Mononuclear cell (primary cell): ENCODE measurements around the gene ADGRL2. TPM values are rescaled to one million over a fixed set of nuclear protein-coding genes. Genes with fewer than 3 reads are reported as not detected.
"Not testable (repeated sequence)": the region's sequence is repeated elsewhere in the genome, so short reads cannot be mapped to it uniquely, and the experiment has no call there.

Source experiments
- H3K27me3 ChIP-seq: 2 replicates; pipeline ENCODE4 v1.6.0; 2011; ENCODE audit warnings: low read length, control low read depth; ENCODE audit not compliant: insufficient read depth
- H3K4me1 ChIP-seq: 2 replicates; pipeline ENCODE4 v1.5.1; 2011; ENCODE audit warnings: mild to moderate bottlenecking, low read length, control low read depth; ENCODE audit not compliant: insufficient read depth
- H3K4me3 ChIP-seq: 2 replicates; pipeline ENCODE4 v1.5.1; 2011; ENCODE audit warnings: mild to moderate bottlenecking, low read length, moderate library complexity
- H3K9me3 ChIP-seq: 2 replicates; pipeline ENCODE4 v1.5.1; 2011; ENCODE audit warnings: low read depth, mild to moderate bottlenecking, control low read depth, low read length
- total RNA-seq: library from RNA; depleted of rRNA; stranded (reverse); fragments of >200 nt; gene quantifications from one replicate; pipeline ENCODE4 v1.2.3, GENCODE V29; 2012

Gene ADGRL2
- total RNA-seq, 1 donor = not detected

DNA sequence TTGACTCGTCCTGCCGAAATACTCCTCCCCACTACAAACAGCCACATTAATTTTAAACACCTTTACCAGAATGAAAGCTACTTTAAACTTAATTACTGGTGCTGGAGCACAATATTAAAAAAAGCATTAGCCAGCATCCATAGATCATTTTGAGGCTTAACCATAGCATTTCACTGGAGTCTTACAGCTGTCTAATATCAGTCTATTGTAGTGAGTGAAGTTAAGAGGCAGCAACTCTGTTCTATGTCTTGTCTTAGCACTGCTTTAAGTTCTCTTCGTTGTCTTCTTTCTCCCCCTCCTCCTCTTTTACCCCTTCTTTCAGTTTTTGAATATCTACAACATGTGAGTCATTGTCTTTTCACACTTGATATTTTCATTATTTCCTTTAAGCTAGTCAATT is 49.3 kb downstream of the ADGRL2 start:
- Histone ChIP-seq H3K4me1 (no peaks in the 10 kb centered on the region), H3K27me3 (no peaks in the 10 kb centered on the region), H3K9me3 (no peaks in the 10 kb centered on the region), H3K4me3 (no peak overlapping the region)

DNA sequence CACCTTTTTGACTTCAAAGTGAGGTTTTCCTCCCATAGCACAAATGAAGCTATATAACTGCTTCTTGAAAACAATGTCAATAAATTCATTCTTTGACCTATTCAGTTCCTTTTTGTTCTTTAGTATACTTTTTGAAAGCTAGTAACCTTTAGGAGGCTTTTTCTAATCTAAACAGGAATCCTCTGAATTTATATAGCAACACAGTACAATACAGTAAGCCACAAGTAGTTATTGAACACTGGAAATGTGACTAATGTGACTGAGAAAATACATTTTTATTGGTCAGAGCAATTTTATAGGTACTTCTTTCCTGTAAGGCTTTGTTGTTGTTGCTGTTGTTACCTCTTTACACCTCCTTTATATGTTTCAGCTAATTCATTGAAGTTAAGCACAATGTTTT is 49.8 kb downstream of the ADGRL2 start:
- no peaks in the 10 kb centered on the region for H3K27me3 ChIP-seq
- no peaks in the 10 kb centered on the region for H3K4me1 ChIP-seq
- H3K9me3 ChIP-seq = no peaks in the 10 kb centered on the region
- no peak overlapping the region for H3K4me3 ChIP-seq

DNA sequence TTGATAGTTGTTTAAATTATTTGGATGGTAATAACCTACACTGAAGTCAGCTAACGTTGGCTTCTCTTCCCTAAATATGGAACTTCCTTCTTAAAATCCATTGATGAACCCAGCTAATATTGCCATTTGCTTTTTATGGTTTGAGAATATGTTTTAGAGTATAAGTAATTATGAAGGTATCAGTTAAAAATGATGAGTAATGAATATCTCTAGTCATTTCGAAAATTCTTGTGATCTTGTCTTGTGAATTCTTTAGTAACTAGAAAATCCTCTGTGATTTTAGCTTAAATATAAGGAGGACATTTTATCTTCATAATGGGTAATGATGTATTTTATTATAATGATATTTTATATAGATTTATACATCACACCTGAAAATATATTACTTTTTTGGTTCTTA is 50.5 kb downstream of the ADGRL2 start:
- H3K4me1 ChIP-seq = no peaks in the 10 kb centered on the region
- H3K4me3 ChIP-seq = no peak overlapping the region
- no peaks in the 10 kb centered on the region for H3K9me3 ChIP-seq
- H3K27me3 ChIP-seq = no peaks in the 10 kb centered on the region

DNA sequence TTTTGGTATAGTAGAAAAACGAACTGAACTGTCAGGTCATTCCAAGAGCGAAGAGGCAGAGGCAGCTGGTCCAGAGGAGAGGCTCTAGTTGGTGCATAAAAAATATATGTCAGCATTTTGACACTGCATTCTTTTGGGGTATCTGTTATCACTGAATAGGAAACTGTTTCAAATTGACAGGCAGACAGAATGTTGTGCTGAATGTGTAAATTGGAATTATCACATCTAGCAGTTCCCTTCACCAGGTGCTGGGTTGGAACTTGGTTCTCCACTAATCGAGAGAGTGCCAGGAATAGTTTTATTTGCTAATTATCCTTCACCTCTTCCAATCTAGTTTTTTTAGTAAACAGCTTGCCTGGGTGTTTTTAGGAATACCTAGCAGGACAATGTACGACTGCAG is 52.2 kb downstream of the ADGRL2 start:
- no peaks in the 10 kb centered on the region for H3K4me1 ChIP-seq
- no peak overlapping the region for H3K4me3 ChIP-seq
- no peaks in the 10 kb centered on the region for H3K9me3 ChIP-seq
- no peaks in the 10 kb centered on the region for H3K27me3 ChIP-seq

DNA sequence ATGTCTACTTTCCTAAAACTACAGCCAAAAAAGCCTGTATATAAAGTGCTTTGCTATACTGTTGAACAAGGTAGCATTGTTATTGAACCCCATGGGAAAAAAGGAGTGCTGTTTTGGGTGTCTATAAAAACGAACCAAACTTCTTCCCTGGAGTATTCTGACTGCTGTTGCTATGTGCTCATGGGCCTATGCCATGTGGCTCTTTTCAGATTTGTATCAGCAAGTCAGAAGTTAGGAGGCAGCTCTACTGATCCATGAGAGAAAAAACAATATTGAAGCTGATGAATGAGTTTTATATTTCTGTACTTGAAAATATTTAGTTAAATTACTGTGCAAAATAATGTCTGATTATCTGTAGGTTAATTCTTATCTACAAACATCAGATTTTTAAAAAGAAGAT is 66.5 kb downstream of the ADGRL2 start:
- no peaks in the 10 kb centered on the region for H3K27me3 ChIP-seq
- no peak overlapping the region for H3K4me3 ChIP-seq
- no peaks in the 10 kb centered on the region for H3K9me3 ChIP-seq
- H3K4me1 ChIP-seq = no peaks in the 10 kb centered on the region

DNA sequence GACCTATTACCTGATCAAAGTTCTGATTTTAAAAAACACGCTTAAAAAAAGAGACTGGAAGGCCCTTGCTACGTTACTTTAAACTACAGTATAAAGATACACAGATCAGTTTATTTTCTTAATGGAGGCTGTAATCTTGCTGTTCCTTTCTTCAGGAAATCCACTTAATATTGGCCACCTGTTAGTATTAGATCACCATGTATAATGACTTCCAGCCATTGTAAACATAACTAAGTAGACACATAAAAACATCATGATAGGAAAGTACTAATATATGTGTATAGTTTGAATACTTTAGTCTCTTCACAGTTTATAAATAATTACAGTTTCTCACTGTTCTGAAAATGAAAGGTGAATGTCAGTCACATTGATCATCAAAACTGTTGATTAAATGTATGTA is 68.6 kb downstream of the ADGRL2 start:
- no peaks in the 10 kb centered on the region for H3K9me3 ChIP-seq
- no peaks in the 10 kb centered on the region for H3K27me3 ChIP-seq
- no peaks in the 10 kb centered on the region for H3K4me1 ChIP-seq
- H3K4me3 ChIP-seq = no peak overlapping the region

DNA sequence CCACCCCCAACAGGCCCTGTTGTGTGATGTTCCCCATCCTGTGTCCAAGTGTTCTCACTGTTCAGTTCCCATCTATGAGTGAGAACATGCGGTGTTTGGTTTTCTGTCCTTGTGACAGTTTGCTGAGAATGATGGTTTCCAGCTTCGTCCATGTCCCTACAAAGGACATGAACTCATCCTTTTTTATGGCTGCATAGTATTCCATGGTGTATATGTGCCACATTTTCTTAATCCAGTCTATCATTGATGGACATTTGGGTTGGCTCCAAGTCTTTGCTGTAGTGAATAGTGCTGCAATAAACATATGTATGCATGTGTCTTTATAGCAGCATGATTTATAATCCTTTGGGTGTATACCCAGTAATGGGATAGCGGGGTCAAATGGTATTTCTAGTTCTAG is 70.4 kb downstream of the ADGRL2 start:
- not testable (repeated sequence) for H3K9me3 ChIP-seq, H3K4me3 ChIP-seq, H3K27me3 ChIP-seq, H3K4me1 ChIP-seq

DNA sequence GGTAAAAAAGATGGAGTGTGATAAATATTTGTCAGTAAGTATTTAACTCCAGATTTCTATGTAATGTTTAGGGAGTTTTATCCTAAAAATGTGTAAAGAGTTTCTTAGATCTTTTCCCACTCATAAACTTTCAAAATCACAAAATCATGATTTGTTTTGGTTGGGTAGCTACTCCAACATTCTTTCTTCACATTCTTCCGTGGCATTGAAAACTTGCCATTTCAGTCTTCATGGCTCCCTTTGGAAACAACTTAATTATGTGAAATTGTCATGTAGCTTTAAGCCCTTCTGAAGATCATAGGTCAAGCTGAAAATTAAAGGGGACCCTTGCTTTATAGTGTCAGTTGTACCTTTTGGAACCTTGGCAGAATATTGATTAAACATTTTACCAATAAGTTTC is 73.2 kb downstream of the ADGRL2 start:
- Histone ChIP-seq H3K4me3 (no peak overlapping the region), H3K4me1 (no peaks in the 10 kb centered on the region), H3K9me3 (no peaks in the 10 kb centered on the region), H3K27me3 (no peaks in the 10 kb centered on the region)

DNA sequence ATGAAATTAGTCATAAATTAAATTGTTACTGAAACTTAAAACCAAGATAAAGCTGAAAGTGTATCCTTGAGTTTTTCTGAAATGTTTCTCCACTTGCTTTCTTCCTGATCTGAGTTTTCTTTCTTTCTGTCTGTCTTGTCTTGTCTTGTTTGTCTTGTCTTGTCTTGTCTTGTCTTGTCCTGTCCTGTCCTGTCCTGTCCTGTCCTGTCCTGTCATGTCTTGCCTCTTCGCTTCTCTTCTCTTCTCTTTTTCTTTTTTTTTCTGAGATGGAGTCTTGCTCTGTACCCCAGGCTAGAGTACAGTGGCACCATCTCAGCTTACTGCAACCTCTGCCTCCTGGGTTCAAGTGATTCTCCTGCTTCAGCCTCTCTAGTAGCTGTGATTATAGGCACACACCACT is 73.7 kb downstream of the ADGRL2 start:
- no peaks in the 10 kb centered on the region for H3K4me1 ChIP-seq
- H3K9me3 ChIP-seq = no peaks in the 10 kb centered on the region
- H3K4me3 ChIP-seq = no peak overlapping the region
- H3K27me3 ChIP-seq = no peaks in the 10 kb centered on the region

DNA sequence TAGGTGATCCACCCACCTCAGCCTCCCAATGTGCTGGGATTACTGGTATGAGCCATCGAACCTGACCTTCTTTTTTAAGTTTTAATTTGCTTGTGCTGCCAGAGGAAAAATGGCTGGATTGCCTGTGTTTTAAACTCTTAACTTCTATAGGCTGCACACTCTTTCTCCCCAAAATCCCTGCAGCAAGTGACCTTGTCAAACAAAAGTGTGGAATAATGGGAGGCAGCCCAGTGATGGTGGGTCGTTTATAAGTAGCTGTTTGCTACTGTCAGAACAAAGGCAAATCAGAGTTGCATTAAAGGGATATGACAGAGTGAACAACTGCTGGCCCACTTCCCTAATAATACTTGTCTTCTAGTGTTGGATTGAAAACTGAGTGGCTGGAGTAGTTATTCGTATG is 74.2 kb downstream of the ADGRL2 start:
- no peaks in the 10 kb centered on the region for H3K27me3 ChIP-seq
- no peaks in the 10 kb centered on the region for H3K4me1 ChIP-seq
- H3K9me3 ChIP-seq = no peaks in the 10 kb centered on the region
- H3K4me3 ChIP-seq = no peak overlapping the region

DNA sequence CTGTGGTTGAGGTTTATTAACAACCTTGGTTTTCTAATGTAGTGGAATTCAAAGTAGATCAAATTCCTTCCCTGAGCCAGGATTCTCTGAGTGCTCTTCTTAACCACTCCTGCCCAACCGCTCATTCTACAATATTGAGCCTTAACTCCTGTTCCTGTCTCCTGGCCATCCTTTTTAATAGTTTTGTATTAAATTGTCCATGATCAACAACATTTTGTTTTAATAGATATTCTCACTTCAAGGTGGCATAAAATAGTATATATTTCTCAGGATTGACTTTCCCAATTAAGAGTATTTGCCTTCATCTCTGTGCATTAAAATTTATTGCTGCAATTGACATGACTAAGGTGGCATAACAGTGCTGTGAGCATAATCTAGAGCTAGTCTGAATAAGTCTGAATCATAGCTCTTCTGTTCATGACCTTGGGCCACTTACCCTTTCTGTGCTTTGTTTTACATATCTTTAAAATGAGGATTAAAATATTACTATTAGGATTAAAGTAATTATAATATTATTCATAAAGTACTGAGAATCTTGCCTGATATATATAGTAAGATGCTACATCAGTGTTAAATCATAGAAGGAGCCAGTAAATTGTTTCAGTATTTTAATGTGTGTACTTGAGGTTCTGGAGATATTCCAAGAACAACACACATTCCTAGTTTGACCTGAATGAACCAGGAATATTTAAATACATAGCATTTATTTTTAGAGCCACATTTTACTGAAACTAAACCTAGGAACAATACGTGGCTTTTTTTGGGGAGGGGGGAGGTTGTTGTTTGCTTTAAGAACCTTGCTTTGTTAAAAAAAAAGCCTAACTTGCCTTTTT is 76.4 kb downstream of the ADGRL2 start:
- Histone ChIP-seq H3K27me3 (no peaks in the 10 kb centered on the region), H3K9me3 (no peaks in the 10 kb centered on the region), H3K4me1 (no peaks in the 10 kb centered on the region), H3K4me3 (no peak overlapping the region)

DNA sequence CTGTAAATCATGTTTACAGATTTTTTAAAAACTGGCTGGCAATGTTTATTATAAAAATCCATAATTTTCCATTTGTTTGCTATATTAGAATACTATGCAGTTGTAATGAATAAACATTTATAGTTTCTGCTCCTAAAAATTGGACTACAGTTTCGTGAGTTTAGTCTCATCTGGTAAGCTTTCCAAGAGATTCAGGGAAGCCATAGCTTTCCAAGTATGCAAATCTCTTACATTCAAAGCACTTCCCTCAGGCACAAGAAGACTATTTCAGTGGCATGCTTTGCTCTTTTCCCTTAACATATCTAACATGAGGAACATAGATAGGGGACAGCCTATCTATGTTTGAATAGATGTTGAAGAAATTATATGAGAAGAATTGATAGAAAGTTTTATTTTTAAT is 77.2 kb downstream of the ADGRL2 start:
- no peaks in the 10 kb centered on the region for H3K4me1 ChIP-seq
- no peak overlapping the region for H3K4me3 ChIP-seq
- no peaks in the 10 kb centered on the region for H3K9me3 ChIP-seq
- no peaks in the 10 kb centered on the region for H3K27me3 ChIP-seq

DNA sequence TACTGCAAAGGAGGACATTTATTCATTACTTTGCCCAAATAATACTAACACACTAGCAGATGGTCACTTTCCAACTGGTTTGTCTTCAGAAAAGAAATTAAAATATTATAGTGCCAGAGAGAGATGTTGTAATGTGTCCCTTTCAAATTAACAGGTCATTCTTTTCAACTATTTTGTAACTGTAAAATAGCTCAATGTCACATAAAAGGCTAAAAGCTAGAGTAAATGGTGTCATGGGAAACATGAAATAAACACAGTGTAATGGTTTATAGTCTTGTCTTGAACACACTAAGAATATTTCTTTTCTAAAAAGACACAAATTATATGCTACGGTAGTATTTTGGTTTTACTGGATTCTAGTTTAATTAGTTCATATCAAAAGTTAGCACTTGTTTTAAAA is 77.8 kb downstream of the ADGRL2 start:
- Histone ChIP-seq H3K4me3 (no peak overlapping the region), H3K27me3 (no peaks in the 10 kb centered on the region), H3K4me1 (no peaks in the 10 kb centered on the region), H3K9me3 (no peaks in the 10 kb centered on the region)

DNA sequence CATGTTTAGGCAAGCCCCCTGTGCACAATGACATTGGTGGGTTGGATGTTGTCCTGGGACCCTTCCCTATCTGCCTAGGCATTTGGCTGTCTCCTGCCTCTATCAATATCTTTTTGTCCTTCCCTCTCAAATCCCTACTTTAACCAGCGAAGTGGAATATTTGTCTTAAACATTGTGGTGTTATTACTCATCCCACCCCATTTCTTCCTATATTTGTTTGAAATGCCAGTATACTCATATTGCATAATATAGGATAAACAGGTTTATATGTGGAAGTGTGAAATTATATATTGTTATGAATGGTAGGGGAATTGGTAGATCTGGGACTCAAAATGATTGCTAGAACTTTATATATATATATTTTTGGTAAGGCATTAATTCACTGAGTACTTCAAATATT is 80.0 kb downstream of the ADGRL2 start:
- Histone ChIP-seq H3K4me3 (no peak overlapping the region), H3K9me3 (no peaks in the 10 kb centered on the region), H3K27me3 (no peaks in the 10 kb centered on the region), H3K4me1 (no peaks in the 10 kb centered on the region)

DNA sequence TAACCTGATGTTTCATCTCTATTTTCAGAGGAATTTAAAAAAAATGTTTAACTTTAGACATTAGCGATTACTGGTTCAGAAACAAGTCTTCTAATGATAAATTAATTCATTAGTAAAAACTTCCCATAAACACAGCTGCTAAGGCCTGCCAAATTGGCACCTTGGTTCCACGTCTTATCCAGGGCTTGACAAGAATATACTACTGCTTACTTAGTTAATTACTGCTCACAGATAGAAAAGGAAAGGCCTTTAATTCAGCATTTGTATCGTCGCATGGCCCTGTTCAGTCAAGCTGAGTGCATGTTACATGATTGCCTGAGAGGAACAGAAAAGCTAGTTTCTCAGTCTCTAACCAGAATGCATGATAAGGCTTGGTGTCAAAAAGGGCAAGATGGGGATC is 84.6 kb downstream of the ADGRL2 start:
- Histone ChIP-seq H3K4me1 (no peaks in the 10 kb centered on the region), H3K9me3 (no peaks in the 10 kb centered on the region), H3K27me3 (no peaks in the 10 kb centered on the region), H3K4me3 (no peak overlapping the region)

DNA sequence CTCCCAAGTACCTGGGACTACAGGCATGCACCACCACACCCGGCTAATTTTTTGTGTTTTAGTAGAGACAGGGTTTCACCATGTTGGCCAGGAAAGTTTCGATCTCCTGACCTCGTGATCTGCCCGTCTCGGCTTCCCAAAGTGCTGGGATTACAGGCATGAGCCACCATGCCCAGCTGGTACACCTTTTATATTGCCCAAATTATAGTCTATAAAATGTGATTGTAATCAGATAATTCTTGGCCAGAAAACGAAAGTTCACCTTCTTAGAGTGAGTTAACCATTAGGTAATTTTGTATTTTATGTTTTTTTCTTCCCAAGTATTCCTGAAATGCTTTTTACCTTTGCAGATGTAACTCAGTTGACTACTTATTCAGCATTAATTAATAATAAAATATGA is 85.6 kb downstream of the ADGRL2 start:
- H3K27me3 ChIP-seq, H3K4me1 ChIP-seq: not testable (repeated sequence)

More for the DNA sequence above, 85.6 kb downstream of the ADGRL2 start:
- H3K4me3 ChIP-seq, H3K9me3 ChIP-seq: not testable (repeated sequence)
